PC-9 (cell line): Measurements from ENCODE around the gene RPS15. TPM values are rescaled to one million over a fixed set of nuclear protein-coding genes. Genes with fewer than 3 reads are reported as not detected.

Source experiments
- BruUV-seq: library from RNA; stranded (reverse); fragments of 400-500 nt; replicated peaks from 2 replicates; lab custom pipeline; 2021; lab: Mats Ljungman, UMichigan
- CTCF ChIA-PET: fragments of 300-600 bp; sonication (Branson Sonifier 250); formaldehyde crosslinking; loops from one replicate; lab custom pipeline; 2022; ENCODE audit warnings: antibody characterized with exemption; lab: Charles Lee
- POLR2A ChIA-PET: fragments of 300-600 bp; sonication (Branson Sonifier 250); formaldehyde crosslinking; loops from one replicate; lab custom pipeline; 2022; ENCODE audit warnings: antibody characterized with exemption; ENCODE audit not compliant: unreplicated experiment; lab: Charles Lee
- DNase-seq, 2 experiments: peaks; one replicate each; pipeline versions ENCODE4 v3.0.0 to v3.0.0-alpha.2; 2015 to 2022; ENCODE audit warnings: mixed read lengths in 1 of 2
- H2AFZ ChIP-seq: fragments of 200-600 bp; sonication (generic); 2 replicates; pipeline ENCODE4 v1.8.1; 2017; ENCODE audit warnings: antibody characterized with exemption
- H3F3A ChIP-seq: fragments of 200-600 bp; sonication (generic); 2 replicates; pipeline ENCODE4 v1.8.1; 2017; ENCODE audit warnings: antibody characterized with exemption, mild to moderate bottlenecking, low read depth; ENCODE audit not compliant: insufficient read depth
- H3K27ac ChIP-seq: fragments of 200-600 bp; sonication (generic); 2 replicates; pipeline ENCODE4 v1.6.1; 2016; ENCODE audit warnings: mixed run types
- H3K27me3 ChIP-seq: fragments of 200-600 bp; sonication (generic); 2 replicates; pipeline ENCODE4 v1.6.1; 2016; ENCODE audit warnings: low read depth, mixed run types; ENCODE audit not compliant: insufficient read depth
- H3K36me3 ChIP-seq: fragments of 200-600 bp; sonication (generic); 2 replicates; pipeline ENCODE4 v1.6.1; 2016; ENCODE audit warnings: low read depth, mixed run types
- H3K4me1 ChIP-seq: fragments of 200-600 bp; sonication (generic); replicated peaks from 2 replicates; pipeline ENCODE4 v1.6.1; 2016; ENCODE audit warnings: mixed run types; ENCODE audit not compliant: insufficient read depth
- H3K4me2 ChIP-seq: fragments of 200-600 bp; sonication (generic); 2 replicates; pipeline ENCODE4 v1.6.1; 2017; ENCODE audit warnings: mixed run types
- H3K4me3 ChIP-seq: fragments of 200-600 bp; sonication (generic); 2 replicates; pipeline ENCODE4 v1.6.1; 2016; ENCODE audit warnings: mixed run types
- H3K79me2 ChIP-seq: fragments of 200-600 bp; sonication (generic); 2 replicates; pipeline ENCODE4 v1.6.1; 2017; ENCODE audit warnings: low read depth, mixed run types
- H3K9me2 ChIP-seq: fragments of 200-600 bp; sonication (generic); 2 replicates; pipeline ENCODE4 v1.8.1; 2017; ENCODE audit warnings: mild to moderate bottlenecking; ENCODE audit not compliant: insufficient read depth
- H3K9me3 ChIP-seq: fragments of 200-600 bp; sonication (generic); 2 replicates; pipeline ENCODE4 v1.8.1; 2016; ENCODE audit warnings: low read depth; ENCODE audit not compliant: insufficient read depth
- H4K20me1 ChIP-seq: fragments of 200-600 bp; sonication (generic); 2 replicates; pipeline ENCODE4 v1.8.1; 2017; ENCODE audit not compliant: insufficient read depth
- CTCF ChIP-seq: fragments of 200-600 bp; sonication (generic); conservative IDR thresholded peaks from 2 replicates; pipeline ENCODE4 v1.6.1; 2017; ENCODE audit warnings: mixed run types, antibody characterized with exemption, mild to moderate bottlenecking, moderate library complexity
- EZH2 ChIP-seq: fragments of 200-600 bp; sonication (generic); IDR thresholded peaks from 2 replicates; pipeline ENCODE4 v1.8.0; 2017; ENCODE audit warnings: antibody characterized with exemption, low read depth
- intact Hi-C: fragments of 100-400 bp; cut with micrococcal nuclease; formaldehyde crosslinking; loops from one replicate; pipeline ENCODE4 v1.10.0; 2022; ENCODE audit not compliant: unreplicated experiment
- total RNA-seq: library from RNA; stranded (reverse); gene quantifications from 2 replicates; pipeline ENCODE4 v1.2.3, GENCODE V29; 2021

Gene RPS15
- total RNA-seq, 1 experiment from 2014 or later, result 967 TPM

GRCh38 chr19:1426736-1427135, 11.5 kb upstream of the RPS15 start:
- Histone ChIP-seq H3K79me2 (no peaks in the 10 kb centered on the region), H3K9me3 (no peaks in the 10 kb centered on the region), H4K20me1 (no peaks in the 10 kb centered on the region; the same call in none of the 2 replicates), H3K4me2 (no peak overlapping the region), H3K4me1 (no peaks in the 10 kb centered on the region), H3F3A (peaks cover 4% of the 10 kb centered on the region; the same call in 1 of the 2 replicates), H3K27ac (no peak overlapping the region), H3K4me3 (no peak overlapping the region), H3K9me2 (no peaks in the 10 kb centered on the region), H3K36me3 (no peaks in the 10 kb centered on the region), H3K27me3 (no peaks in the 10 kb centered on the region), H2AFZ (no peak overlapping the region)
- DNase-seq, result no peak
- TF ChIP-seq EZH2 (no peak), CTCF (no peak)
- ChIA-PET CTCF (no interaction called here), POLR2A (interaction anchor here (0.6 kb wide), 1 partner anchor 10 kb away, joined by 18 read pairs; no protein-coding TSS in a partner anchor)
- intact Hi-C loops, result no loop called here
- no TSS peak for BruUV-seq

- Histone ChIP-seq H3K9me2 (no peaks in the 10 kb centered on the region), H3K4me2 (no peak overlapping the region), H3K4me1 (no peaks in the 10 kb centered on the region), H3K27ac (no peak overlapping the region), H2AFZ (no peak overlapping the region), H3K4me3 (no peak overlapping the region), H4K20me1 (no peaks in the 10 kb centered on the region; the same call in none of the 2 replicates), H3K79me2 (no peaks in the 10 kb centered on the region), H3K9me3 (no peaks in the 10 kb centered on the region), H3K27me3 (no peaks in the 10 kb centered on the region), H3F3A (peaks cover 3% of the 10 kb centered on the region; the same call in 1 of the 2 replicates), H3K36me3 (no peaks in the 10 kb centered on the region)
- TF ChIP-seq CTCF (no peak), EZH2 (no peak)
- no TSS peak for BruUV-seq
- no peak for DNase-seq
- intact Hi-C loops, result no loop called here
- ChIA-PET POLR2A (no interaction called here), CTCF (no interaction called here)
Measured at GRCh38 chr19:1427221-1427920, 10.8 kb upstream of the RPS15 start.

- H3K27me3 ChIP-seq, result no peaks in the 10 kb centered on the region
- BruUV-seq, result no TSS peak
- H2AFZ ChIP-seq, result no peak overlapping the region
- H3K9me2 ChIP-seq, result no peaks in the 10 kb centered on the region
- intact Hi-C loops, result no loop called here
- H3K79me2 ChIP-seq, result no peaks in the 10 kb centered on the region
- no peak overlapping the region for H3K4me2 ChIP-seq
- CTCF ChIA-PET, result no interaction called here
- DNase-seq, result no peak
- no peak overlapping the region for H3K27ac ChIP-seq
- no peaks in the 10 kb centered on the region; the same call in none of the 2 replicates for H4K20me1 ChIP-seq
- H3K4me1 ChIP-seq, result no peaks in the 10 kb centered on the region
- POLR2A ChIA-PET, result no interaction called here
- no peaks in the 10 kb centered on the region for H3K9me3 ChIP-seq
- no peaks in the 10 kb centered on the region for H3F3A ChIP-seq
- H3K36me3 ChIP-seq, result no peaks in the 10 kb centered on the region
- no peak for TF ChIP-seq CTCF
- TF ChIP-seq EZH2, result no peak
- no peak overlapping the region for H3K4me3 ChIP-seq
Measured at GRCh38 chr19:1428738-1429391, 9.3 kb upstream of the RPS15 start.
